Measurements from ENCODE around the gene TRIP13.
A peak's percentile ranks its signal among the peaks of the same experiment; 100 is the strongest.
"Not testable (repeated sequence)": the region's sequence is repeated elsewhere in the genome, so short reads cannot be mapped to it uniquely, and the experiment has no call there.

The TRIP13 gene

DNA sequence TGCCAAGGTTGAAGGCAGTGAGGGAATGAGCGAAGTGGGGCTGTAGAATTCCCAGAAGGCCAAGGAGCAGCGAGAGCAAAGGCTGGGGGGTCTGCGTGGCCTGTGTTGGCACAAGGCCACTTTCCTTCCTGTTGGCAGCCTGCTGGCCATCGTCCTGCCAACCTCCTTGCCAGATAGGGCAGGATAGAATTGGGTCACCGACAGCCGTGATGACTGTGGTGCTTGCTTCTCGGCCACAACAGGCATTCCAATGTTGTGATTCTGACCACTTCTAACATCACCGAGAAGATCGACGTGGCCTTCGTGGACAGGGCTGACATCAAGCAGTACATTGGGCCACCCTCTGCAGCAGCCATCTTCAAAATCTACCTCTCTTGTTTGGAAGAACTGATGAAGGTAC lies 18.9 kb downstream of the TRIP13 start:
- peaks cover 12% of the 10 kb centered on the region for H3K36me3 Mint-ChIP-seq
- peaks cover 1% of the 10 kb centered on the region for H3K4me1 Mint-ChIP-seq (ENCODE audit: low read depth)
- H3K27ac Mint-ChIP-seq: no peak overlapping the region
- no peaks in the 10 kb centered on the region for H3K9me3 Mint-ChIP-seq (ENCODE audit: low read depth)
- H3K4me3 Mint-ChIP-seq: no peak overlapping the region
- H3K27me3 Mint-ChIP-seq: no peaks in the 10 kb centered on the region

DNA sequence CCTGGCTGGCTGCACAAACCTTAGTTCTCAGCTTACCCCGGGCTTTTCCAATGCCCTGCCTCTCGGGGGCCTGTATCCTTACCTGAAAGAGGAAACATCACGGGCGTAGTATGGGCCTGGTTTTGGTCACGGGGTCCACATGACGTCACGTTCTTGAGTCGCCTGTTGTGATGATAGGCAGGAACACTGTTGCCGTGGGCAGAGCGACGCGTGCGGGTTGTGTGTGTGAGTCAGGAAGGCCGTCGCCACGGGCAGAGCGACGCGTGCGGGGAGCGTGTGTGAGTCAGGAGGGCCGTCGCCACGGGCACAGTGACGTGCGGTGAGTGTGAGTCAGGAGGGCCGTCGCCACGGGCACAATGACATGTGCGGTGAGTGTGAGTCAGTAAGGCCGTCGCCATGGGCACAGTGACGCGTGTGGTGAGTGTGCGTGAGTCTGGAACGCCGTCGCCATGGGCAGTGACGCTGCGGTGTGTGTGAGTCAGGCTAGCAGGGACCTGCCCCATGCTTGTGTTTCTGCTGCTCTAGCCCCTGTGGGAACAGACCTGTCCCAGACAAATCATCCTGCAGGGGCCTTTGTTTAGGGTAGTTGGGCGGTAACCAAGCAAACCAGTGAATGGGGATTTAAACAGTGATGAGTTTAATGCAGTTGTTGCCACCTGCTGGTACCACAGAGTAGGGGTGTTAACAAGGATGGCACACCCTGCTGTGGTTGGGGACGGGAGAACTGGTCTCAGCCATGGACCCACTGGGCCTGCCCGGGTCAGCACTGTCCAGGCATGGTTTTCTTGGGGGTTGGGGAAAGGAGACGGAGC lies 19.8 kb downstream of the TRIP13 start:
- no peak overlapping the region for H3K4me3 Mint-ChIP-seq
- H3K27ac Mint-ChIP-seq: peak overlapping the region; percentile 16
- H3K36me3 Mint-ChIP-seq: peaks cover 12% of the 10 kb centered on the region
- H3K9me3 Mint-ChIP-seq (ENCODE audit: low read depth): no peaks in the 10 kb centered on the region
- H3K27me3 Mint-ChIP-seq: no peaks in the 10 kb centered on the region
- H3K4me1 Mint-ChIP-seq (ENCODE audit: low read depth): peaks cover 1% of the 10 kb centered on the region

DNA sequence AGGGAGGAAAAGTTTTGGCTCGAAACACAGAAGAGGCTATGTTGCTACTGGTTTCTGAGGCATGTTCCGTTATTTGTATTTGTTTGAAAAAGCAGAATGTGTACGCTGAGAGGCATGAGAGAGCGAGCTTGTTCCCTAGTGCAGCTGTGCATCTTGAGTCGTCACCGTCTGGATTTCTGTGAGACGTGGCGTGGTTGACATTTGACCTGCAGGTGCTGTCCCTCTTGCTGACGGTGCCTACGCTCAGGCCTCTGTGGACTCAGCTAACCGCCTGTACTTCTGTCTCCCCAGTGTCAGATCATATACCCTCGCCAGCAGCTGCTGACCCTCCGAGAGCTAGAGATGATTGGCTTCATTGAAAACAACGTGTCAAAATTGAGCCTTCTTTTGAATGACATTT lies 21.5 kb downstream of the TRIP13 start:
- H3K27me3 Mint-ChIP-seq: no peaks in the 10 kb centered on the region
- H3K4me1 Mint-ChIP-seq (ENCODE audit: low read depth): peaks cover 1% of the 10 kb centered on the region
- peaks cover 14% of the 10 kb centered on the region for H3K36me3 Mint-ChIP-seq
- H3K4me3 Mint-ChIP-seq: no peak overlapping the region
- no peaks in the 10 kb centered on the region for H3K9me3 Mint-ChIP-seq (ENCODE audit: low read depth)
- H3K27ac Mint-ChIP-seq: no peak overlapping the region

DNA sequence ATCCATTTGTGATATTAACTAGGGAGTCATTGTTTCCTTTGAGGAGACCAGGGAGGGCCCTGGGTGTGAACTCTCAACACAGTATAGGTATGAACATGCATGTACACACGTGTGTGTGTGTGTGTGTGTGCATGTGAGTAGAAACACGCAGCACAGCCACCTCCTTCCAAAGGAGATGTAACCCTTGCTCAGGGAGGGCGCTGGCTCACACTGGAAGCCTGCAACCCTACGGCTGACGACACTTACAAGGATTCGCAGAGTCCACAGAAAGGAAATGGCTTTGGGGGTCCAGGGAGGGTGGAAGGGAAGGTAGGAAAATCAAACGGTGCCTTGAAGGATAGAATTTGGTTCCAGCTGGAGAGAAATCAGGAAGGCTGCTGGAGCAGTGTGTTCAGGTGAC lies 21.9 kb downstream of the TRIP13 start:
- Mint-ChIP-seq H3K36me3 (peaks cover 14% of the 10 kb centered on the region), H3K27ac (no peak overlapping the region), H3K9me3 (ENCODE audit: low read depth) (no peaks in the 10 kb centered on the region)

DNA sequence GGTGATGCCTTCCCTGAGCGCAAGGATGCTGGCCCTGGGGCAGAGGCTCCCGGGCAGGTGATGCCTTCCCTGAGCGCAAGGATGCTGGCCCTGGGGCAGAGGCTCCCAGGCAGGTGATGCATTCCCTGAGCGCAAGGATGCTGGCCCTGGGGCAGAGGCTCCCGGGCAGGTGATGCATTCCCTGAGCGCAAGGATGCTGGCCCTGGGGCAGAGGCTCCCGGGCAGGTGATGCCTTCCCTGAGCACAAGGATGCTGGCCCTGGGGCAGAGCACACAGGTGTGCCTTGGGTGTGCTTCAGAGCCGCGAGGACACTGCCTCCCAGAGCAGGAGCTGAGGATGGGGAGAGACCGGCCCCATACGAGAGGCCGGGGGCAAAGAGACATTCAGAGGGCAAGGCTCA lies 22.7 kb downstream of the TRIP13 start:
- H3K36me3 Mint-ChIP-seq: peaks cover 14% of the 10 kb centered on the region
- not testable (repeated sequence) for H3K27me3 Mint-ChIP-seq; H3K27ac Mint-ChIP-seq; H3K4me3 Mint-ChIP-seq; H3K9me3 Mint-ChIP-seq (ENCODE audit: low read depth); H3K4me1 Mint-ChIP-seq (ENCODE audit: low read depth)

More for the DNA sequence above, 21.9 kb downstream of the TRIP13 start:
- Mint-ChIP-seq H3K4me3 (no peak overlapping the region), H3K27me3 (no peaks in the 10 kb centered on the region), H3K4me1 (ENCODE audit: low read depth) (peaks cover 1% of the 10 kb centered on the region)

DNA sequence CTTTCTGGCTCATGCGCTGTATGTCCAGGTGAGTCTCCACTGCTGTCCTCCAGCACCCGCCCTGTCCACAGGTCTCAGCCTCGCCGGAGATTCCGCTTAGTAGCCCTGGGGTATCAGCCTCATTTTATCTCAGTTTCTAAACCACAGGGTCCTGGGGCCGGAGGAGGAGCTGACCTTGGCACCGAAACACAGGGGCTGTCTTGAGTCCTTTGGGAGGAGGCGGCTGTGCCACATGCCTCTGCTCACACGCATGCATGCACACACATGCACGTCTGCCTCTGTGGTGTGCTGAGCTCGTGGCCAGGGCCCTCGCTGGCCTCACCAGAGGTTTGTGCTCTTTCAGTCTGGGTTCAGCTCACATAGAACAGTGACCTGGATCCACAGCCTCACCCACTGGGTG lies 23.3 kb downstream of the TRIP13 start:
- Mint-ChIP-seq H3K27ac (no peak overlapping the region), H3K4me1 (ENCODE audit: low read depth) (peaks cover 1% of the 10 kb centered on the region), H3K36me3 (peaks cover 14% of the 10 kb centered on the region), H3K27me3 (no peaks in the 10 kb centered on the region), H3K4me3 (no peak overlapping the region), H3K9me3 (ENCODE audit: low read depth) (no peaks in the 10 kb centered on the region)

DNA sequence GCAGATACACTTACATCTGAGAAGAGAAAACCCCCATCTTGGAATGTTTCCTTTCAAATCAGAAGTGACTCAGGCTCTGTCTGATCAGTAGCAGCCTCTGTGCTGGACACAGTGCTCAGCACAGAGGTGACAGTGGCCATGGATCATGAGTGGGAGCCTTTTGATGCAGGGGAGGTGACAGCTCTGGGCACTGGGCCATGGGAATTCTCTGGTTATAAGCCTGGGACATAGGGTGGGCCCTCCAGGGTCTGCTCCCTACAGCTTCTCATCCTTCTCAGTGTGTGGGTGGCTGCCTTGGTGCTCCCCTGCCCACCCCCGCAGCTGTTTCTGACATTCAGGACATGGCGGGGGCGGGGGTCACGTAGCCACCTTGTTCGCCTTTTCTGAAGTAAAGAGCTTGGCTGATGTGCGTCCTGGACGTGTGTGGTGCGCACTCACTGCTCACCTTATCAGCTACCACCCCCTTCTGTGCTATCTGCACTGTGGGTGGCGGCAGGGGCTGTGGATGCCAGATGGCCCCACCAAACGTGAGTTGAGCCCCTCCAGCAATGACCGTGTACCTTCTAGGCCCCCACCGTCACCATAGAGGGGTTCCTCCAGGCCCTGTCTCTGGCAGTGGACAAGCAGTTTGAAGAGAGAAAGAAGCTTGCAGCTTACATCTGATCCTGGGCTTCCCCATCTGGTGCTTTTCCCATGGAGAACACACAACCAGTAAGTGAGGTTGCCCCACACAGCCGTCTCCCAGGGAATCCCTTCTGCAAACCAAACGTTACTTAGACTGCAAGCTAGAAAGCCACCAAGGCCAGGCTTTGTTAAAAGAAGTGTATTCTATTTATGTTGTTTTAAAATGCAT lies 24.0 kb downstream of the TRIP13 start:
- H3K4me1 Mint-ChIP-seq (ENCODE audit: low read depth): peaks cover 1% of the 10 kb centered on the region

DNA sequence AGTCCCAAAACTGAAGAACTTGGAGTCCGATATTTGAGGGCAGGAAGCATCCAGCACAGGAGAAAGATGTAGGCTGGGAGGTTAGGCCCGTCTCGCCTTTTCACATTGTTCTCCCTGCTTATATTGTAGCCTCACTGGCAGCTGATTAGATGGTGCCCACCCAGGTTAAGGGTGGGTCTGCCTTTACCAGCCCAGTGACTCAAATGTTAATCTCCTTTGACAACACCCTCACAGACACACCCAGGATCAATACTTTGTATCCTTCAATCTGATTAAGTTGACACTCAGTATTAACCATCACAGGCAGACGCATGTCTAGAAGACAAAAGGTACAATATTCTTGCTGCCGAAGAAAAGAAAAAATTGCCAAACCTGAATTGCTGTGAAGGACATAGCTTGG lies 26.0 kb downstream of the TRIP13 start:
- H3K4me3 Mint-ChIP-seq; H3K9me3 Mint-ChIP-seq (ENCODE audit: low read depth); H3K4me1 Mint-ChIP-seq (ENCODE audit: low read depth); H3K27ac Mint-ChIP-seq; H3K27me3 Mint-ChIP-seq: not testable (repeated sequence)
- peaks cover 11% of the 10 kb centered on the region for H3K36me3 Mint-ChIP-seq

More for the DNA sequence above, 24.0 kb downstream of the TRIP13 start:
- H3K9me3 Mint-ChIP-seq (ENCODE audit: low read depth): no peaks in the 10 kb centered on the region
- no peaks in the 10 kb centered on the region for H3K27me3 Mint-ChIP-seq
- no peak overlapping the region for H3K4me3 Mint-ChIP-seq
- H3K36me3 Mint-ChIP-seq: peaks cover 14% of the 10 kb centered on the region
- no peak overlapping the region for H3K27ac Mint-ChIP-seq

DNA sequence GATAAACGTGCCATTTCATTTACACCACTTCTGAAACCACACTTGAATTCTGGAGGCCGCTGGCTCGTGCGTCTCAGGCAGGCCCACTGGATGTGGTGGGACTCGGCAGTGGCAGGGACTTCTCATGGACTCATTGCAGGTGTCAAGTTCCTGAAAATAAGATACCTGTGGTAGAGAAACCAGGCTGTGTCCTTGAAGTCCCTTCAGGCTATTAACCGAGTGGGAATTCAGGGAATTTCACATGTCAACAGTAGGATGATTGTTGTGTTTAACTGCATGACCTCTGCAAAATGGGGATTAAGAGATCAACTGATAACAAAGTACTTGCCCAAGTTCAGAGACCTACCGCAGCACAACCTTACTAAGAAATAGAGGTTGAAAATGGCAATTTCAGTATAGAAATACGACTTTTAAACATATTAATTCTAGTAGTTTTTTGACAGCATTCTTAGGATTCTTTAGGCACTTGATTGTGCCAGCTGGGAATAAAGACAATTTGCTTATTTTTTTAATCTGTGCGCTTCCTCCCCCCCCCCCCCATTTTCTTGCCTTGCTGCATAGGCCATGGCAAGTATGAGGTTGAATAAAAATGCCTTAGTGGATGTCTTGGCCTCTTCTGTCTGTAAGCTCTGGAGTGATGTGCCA lies 26.8 kb downstream of the TRIP13 start:
- H3K27ac Mint-ChIP-seq: no peak overlapping the region
- H3K27me3 Mint-ChIP-seq: no peaks in the 10 kb centered on the region
- H3K4me1 Mint-ChIP-seq (ENCODE audit: low read depth): no peaks in the 10 kb centered on the region
- no peak overlapping the region for H3K4me3 Mint-ChIP-seq
- peaks cover 7% of the 10 kb centered on the region for H3K36me3 Mint-ChIP-seq
- no peaks in the 10 kb centered on the region for H3K9me3 Mint-ChIP-seq (ENCODE audit: low read depth)

DNA sequence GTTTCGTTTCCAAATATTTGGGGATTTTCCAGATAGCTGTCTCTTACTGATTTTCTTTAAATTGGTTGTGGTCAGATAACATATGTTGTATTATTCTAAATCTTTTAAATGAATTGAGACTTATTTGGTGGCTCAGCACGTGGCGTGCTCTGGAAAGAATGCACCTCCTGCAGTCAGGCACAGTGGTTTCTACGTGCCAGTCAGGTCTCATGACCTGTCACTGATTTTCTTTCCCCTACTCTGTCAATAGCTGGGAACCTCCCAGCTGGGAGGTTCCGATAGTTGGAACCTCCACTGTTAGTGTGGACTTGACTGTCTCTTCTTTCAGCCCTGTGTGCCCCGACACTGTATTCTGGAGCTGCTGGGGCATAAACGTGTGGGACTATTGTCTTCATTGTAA lies 27.6 kb downstream of the TRIP13 start:
- Mint-ChIP-seq H3K4me1 (ENCODE audit: low read depth) (no peaks in the 10 kb centered on the region), H3K36me3 (peaks cover 4% of the 10 kb centered on the region), H3K9me3 (ENCODE audit: low read depth) (no peaks in the 10 kb centered on the region), H3K27ac (no peak overlapping the region), H3K4me3 (no peak overlapping the region), H3K27me3 (peaks cover under 1% of the 10 kb centered on the region)

DNA sequence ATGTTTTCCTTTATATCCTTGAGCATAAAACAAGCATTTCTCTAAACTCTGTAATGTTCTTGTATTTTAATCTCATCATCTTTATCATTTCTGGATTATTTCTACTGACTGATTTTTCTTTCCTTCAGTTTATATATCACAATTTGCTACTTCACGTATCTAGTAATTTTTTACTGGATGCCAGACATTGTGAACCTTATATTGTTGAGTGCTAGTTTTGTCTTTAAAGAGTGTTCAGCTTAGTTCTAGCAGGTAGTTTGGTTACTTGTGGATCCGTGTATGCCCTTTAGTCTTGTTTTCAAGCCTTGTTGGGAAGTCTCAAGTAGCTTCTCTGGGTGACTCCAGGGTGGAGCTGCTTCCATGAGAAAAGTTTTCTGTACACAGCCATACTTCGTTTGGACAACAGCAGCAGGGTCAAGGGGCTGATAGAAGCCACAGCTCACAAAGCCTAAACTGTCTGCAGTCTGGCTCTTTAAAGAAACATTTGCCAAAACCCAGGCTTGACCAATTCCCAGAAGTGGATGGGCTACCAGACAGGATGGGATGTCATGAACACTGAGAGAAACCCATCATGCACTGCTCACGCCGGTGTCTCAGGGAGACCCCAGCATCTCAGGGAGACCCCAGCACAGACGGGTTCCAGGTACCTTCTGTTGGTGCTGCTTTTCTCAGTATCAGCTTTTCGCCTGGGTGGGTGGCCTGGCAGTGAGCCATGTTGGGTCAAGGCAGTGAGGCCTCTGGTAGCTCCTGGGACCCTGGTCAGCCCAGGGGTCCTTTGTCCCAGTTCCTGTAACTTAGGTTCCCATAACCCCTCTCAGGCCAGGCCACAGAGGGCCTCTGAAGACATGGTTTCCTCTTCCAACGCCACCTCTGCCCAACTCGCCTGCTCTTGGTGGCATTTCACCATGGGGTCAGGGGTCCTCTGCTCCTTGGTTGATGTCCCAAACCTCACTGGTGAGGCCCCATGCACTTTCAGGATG lies 29.1 kb downstream of the TRIP13 start:
- Mint-ChIP-seq H3K4me1 (ENCODE audit: low read depth) (peaks cover 3% of the 10 kb centered on the region), H3K9me3 (ENCODE audit: low read depth) (no peaks in the 10 kb centered on the region), H3K4me3 (no peak overlapping the region), H3K27me3 (peaks cover 10% of the 10 kb centered on the region), H3K27ac (no peak overlapping the region), H3K36me3 (peaks cover 4% of the 10 kb centered on the region)

DNA sequence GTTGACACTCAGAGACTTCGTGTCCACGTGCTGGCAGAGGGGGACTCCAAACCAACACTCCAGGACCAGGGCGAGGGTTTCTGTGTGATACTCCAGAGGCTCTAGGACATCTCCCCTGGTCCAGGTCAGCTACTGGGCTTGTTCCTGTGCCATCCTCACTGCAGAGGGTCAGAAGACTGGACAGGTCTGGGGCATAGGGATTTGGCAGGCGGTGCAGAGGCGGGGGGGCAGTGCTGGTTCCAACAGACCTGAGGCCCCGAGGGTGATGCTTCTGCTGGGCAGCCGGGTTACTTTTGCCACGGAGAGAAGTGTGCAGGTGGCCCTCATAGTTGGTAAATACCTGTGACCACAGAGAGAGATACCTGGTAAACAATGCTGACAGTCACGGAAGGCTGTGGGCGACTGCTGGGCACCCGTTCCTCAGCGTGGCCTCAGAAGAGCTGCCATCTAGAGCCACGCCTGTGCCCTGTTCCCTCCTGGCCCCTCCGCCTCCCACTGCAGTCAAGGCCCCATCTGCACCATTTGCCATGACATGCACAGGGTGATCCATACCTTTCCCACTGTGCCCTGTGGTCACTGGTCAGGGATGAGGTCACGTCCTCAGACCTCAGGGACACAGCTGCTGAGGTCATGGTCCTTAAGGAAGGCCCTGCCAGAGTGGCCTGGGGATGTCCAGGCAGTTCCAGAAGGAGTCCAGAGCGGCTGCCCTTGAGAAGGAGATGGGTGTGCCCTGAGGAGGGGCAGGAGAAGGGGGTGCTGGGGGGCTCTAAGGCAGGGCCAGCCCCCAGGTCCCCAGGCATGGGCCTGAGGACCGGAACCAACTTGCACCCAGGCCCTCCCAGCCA lies 30.0 kb downstream of the TRIP13 start:
- no peak overlapping the region for H3K4me3 Mint-ChIP-seq
- H3K27me3 Mint-ChIP-seq: peaks cover 13% of the 10 kb centered on the region
- H3K4me1 Mint-ChIP-seq (ENCODE audit: low read depth): peaks cover 7% of the 10 kb centered on the region
- no peak overlapping the region for H3K27ac Mint-ChIP-seq
- peaks cover 4% of the 10 kb centered on the region for H3K36me3 Mint-ChIP-seq
- no peaks in the 10 kb centered on the region for H3K9me3 Mint-ChIP-seq (ENCODE audit: low read depth)

DNA sequence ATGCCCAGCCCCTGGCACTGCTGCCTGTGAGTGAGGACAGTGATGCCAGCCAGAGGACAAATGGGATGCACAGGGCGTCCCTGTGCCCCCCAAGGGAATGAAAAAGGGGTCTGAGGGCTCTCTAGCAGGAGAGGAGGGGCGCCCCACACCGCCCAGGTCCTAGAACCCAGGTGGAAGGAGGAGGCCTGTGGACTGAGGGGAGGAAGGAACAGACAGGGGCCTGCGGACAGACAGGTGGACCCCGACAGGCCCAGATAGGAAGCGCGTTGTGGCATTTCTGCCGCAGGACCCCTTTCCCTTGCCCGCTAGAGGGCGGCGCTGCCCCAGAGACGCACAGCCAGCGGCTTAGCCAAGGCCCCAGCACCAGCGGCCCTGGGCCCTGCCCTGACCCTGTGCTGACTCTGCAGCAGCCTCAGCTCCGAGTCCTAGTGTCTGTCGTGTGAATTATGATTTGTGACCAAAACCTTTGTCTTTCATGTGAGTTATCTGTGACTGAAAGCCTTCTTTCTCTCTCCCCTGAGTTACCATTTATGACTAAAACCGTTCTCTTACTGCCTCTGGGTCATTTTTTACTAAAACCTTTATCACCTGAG lies 30.7 kb downstream of the TRIP13 start:
- no peak overlapping the region for H3K4me3 Mint-ChIP-seq
- peaks cover 4% of the 10 kb centered on the region for H3K36me3 Mint-ChIP-seq
- H3K4me1 Mint-ChIP-seq (ENCODE audit: low read depth): peaks cover 8% of the 10 kb centered on the region
- no peak overlapping the region for H3K27ac Mint-ChIP-seq
- H3K9me3 Mint-ChIP-seq (ENCODE audit: low read depth): no peaks in the 10 kb centered on the region
- peaks cover 17% of the 10 kb centered on the region for H3K27me3 Mint-ChIP-seq
